ENCODE measurements around the gene TSC2.

The TSC2 gene

DNA sequence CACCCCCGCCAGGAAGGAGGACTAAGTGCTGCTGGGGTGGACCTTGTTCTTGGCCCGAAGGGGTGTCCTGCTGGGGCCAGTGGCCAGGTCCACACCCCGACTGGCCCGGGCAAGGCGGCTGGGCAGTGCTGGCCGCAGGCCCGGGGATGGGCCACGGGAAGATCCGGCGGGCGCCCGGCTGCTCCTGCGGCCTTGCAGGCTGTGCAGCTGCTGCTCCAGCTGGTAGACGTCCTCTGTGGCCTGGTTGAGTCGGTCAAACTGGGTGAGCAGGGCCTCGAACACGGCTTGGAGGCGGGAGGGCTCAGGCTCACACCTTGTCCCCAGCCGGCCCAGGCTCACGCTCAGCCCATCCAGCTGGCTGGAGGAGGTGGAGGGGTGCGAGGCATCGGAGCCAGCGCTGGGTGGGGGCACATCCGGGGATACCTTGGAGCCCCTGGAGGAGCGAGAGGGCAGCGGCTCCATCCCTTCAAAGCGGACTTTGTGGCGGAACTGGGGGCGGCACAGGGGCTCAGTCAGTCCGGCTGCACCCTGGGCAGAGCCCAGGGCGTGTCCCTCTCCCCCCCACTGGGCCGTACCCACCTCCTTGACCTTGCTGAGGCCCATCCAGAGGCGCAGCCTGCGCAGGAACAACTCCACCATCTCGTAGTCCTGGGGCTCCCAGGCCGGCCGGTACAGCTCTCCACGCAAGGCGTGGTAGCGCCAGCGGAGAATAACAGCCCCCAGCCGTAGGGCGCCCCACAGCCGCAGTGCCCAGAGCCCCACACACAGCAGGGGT lies 42.1 kb downstream of the TSC2 start:
- TF ChIP-seq REST (IDR thresholded peaks at IDR 0.05; ENCODE audit: low read depth) (no peak), NFIC (IDR thresholded peaks at IDR 0.05) (no peak), CEBPB (IDR thresholded peaks at IDR 0.05) (no peak), MAX (IDR thresholded peaks at IDR 0.05) (no peak), EP300 (IDR thresholded peaks at IDR 0.05; ENCODE audit: borderline replicate concordance) (no peak), FOXM1 (IDR thresholded peaks at IDR 0.05; ENCODE audit: borderline replicate concordance, low read depth) (no peak), RAD21 (IDR thresholded peaks at IDR 0.05; ENCODE audit: low read depth) (no peak), USF1 (IDR thresholded peaks at IDR 0.05) (no peak), YY1 (IDR thresholded peaks at IDR 0.05; ENCODE audit: low read depth) (no peak)

GRCh38 chr16:2090481-2090776 lies 42.6 kb downstream of the TSC2 start:
- TF ChIP-seq TEAD4 (IDR thresholded peaks at IDR 0.05) (no peak), YY1 (IDR thresholded peaks at IDR 0.05; ENCODE audit: low read depth) (no peak), CEBPB (IDR thresholded peaks at IDR 0.05) (no peak), NFIC (IDR thresholded peaks at IDR 0.05) (no peak), FOXM1 (IDR thresholded peaks at IDR 0.05; ENCODE audit: borderline replicate concordance, low read depth) (no peak), RAD21 (IDR thresholded peaks at IDR 0.05; ENCODE audit: low read depth) (no peak), EP300 (IDR thresholded peaks at IDR 0.05; ENCODE audit: borderline replicate concordance) (no peak), TAF1 (IDR thresholded peaks at IDR 0.05; ENCODE audit: low read depth) (no peak), REST (IDR thresholded peaks at IDR 0.05; ENCODE audit: low read depth) (no peak), USF1 (IDR thresholded peaks at IDR 0.05) (no peak), ZBTB7A (IDR thresholded peaks at IDR 0.05; ENCODE audit: low read depth) (no peak), EGR1 (IDR thresholded peaks at IDR 0.05) (no peak), MAX (IDR thresholded peaks at IDR 0.05) (no peak), TCF12 (IDR thresholded peaks at IDR 0.05; ENCODE audit: low read depth) (no peak), CREB1 (IDR thresholded peaks at IDR 0.05; ENCODE audit: low read depth) (no peak)

- TF ChIP-seq RAD21 (IDR thresholded peaks at IDR 0.05; ENCODE audit: low read depth), result peak; percentile 58; the same call in 1 of the 2 replicates
- no peak for TF ChIP-seq TAF1 (IDR thresholded peaks at IDR 0.05; ENCODE audit: low read depth)
- peak; percentile 66 for TF ChIP-seq TEAD4 (IDR thresholded peaks at IDR 0.05)
- TF ChIP-seq MAX (IDR thresholded peaks at IDR 0.05), result peak; percentile 91
- TF ChIP-seq TCF12 (IDR thresholded peaks at IDR 0.05; ENCODE audit: low read depth), result peak; percentile 84; the same call in 1 of the 2 replicates
- TF ChIP-seq USF1 (IDR thresholded peaks at IDR 0.05), result no peak
- TF ChIP-seq CREB1 (IDR thresholded peaks at IDR 0.05; ENCODE audit: low read depth), result no peak
- 0 out of 2 replicates have a peak, but pooled peaks have one; percentile 22 for TF ChIP-seq YY1 (IDR thresholded peaks at IDR 0.05; ENCODE audit: low read depth)
- TF ChIP-seq CEBPB (IDR thresholded peaks at IDR 0.05), result peak; percentile 9; the same call in 1 of the 2 replicates
- peak; percentile 26; the same call in 1 of the 2 replicates for TF ChIP-seq EP300 (IDR thresholded peaks at IDR 0.05; ENCODE audit: borderline replicate concordance)
- TF ChIP-seq NFIC (IDR thresholded peaks at IDR 0.05), result peak; percentile 88
- TF ChIP-seq REST (IDR thresholded peaks at IDR 0.05; ENCODE audit: low read depth), result no peak
- TF ChIP-seq FOXM1 (IDR thresholded peaks at IDR 0.05; ENCODE audit: borderline replicate concordance, low read depth), result no peak
- peak; percentile 33; the same call in 1 of the 2 replicates for TF ChIP-seq EGR1 (IDR thresholded peaks at IDR 0.05)
- peak; percentile 65; the same call in 1 of the 2 replicates for TF ChIP-seq ZBTB7A (IDR thresholded peaks at IDR 0.05; ENCODE audit: low read depth)
Measured at GRCh38 chr16:2090777-2091546, 43.2 kb downstream of the TSC2 start.
